Prostate gland (tissue), 2 donors: Measurements from ENCODE around the gene MAD1L1.

Source experiments
- POLR2A ChIP-seq: fragments of 450-650 bp; IDR thresholded peaks from one replicate; pipeline ENCODE4 v1.6.1; 2016; ENCODE audit warnings: antibody characterized with exemption, mild to moderate bottlenecking
- POLR2AphosphoS5 ChIP-seq: sonication (generic); formaldehyde crosslinking; IDR thresholded peaks from one replicate; pipeline ENCODE4 v1.6.1; 2017; ENCODE audit warnings: antibody characterized with exemption
- TF ChIP-seq, protein P1 (sequence below), 4 experiments: fragments of 200-600 bp in 2 of 4; fragments of 450-650 bp in 2 of 4; sonication (generic) in 2 of 4; IDR thresholded peaks; 1 replicate in 3 of 4; 2 replicates in 1 of 4; pipeline ENCODE4 v1.5.1; 2016 to 2019; ENCODE audit warnings: antibody characterized with exemption in 4 of 4, mild to moderate bottlenecking in 2 of 4, moderate library complexity in 2 of 4

DNA sequence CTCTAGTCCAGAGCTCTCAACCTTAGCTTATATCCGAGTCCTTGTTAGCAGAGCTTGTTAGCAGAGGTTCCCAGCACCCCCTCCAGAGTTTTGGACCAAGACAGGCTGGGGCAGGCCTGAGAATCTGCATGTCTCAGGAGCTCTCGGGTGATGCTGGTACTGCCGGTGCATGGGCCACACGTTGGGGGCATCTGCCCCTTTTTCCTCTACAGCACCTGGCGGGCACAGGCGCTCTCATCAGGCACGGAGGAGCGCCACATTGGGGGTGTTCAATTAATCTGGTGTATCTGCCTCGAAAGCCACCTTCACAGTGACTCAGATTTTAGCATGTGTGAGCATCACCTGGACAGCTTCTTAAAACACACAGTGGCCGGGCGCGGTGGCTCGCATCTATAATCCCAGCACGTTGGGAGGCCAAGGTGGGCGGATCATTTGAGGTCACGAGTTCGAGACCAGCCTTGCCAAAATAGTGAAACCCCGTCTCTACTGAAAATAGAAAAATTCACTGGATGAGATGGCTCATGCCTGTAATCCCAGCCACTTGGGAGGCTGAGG, 445.0 kb downstream of the MAD1L1 start:
- TF ChIP-seq POLR2AphosphoS5: no peak
- TF ChIP-seq, protein P1, sequence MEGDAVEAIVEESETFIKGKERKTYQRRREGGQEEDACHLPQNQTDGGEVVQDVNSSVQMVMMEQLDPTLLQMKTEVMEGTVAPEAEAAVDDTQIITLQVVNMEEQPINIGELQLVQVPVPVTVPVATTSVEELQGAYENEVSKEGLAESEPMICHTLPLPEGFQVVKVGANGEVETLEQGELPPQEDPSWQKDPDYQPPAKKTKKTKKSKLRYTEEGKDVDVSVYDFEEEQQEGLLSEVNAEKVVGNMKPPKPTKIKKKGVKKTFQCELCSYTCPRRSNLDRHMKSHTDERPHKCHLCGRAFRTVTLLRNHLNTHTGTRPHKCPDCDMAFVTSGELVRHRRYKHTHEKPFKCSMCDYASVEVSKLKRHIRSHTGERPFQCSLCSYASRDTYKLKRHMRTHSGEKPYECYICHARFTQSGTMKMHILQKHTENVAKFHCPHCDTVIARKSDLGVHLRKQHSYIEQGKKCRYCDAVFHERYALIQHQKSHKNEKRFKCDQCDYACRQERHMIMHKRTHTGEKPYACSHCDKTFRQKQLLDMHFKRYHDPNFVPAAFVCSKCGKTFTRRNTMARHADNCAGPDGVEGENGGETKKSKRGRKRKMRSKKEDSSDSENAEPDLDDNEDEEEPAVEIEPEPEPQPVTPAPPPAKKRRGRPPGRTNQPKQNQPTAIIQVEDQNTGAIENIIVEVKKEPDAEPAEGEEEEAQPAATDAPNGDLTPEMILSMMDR (IDR thresholded peaks at IDR 0.05): no peak
- TF ChIP-seq POLR2A: no peak
